NB4 (cell line): Measurements from ENCODE around the gene SLC23A3.
A peak's percentile ranks its signal among the peaks of the same experiment; 100 is the strongest.

ENCODE experiments used
- DNase-seq: peaks from one replicate; pipeline ENCODE4 v3.0.0; 2010; ENCODE audit warnings: low read depth
- H3K4me3 ChIP-seq: one replicate; pipeline ENCODE4 v1.5.1; 2011; ENCODE audit warnings: mild to moderate bottlenecking, low read depth, low read length, moderate library complexity
- CTCF ChIP-seq: IDR thresholded peaks from one replicate; pipeline ENCODE4 v1.5.1; 2012; ENCODE audit warnings: low read depth, low read length
- MAX ChIP-seq: IDR thresholded peaks from 2 replicates; pipeline ENCODE4 v1.6.1; 2011; ENCODE audit warnings: low read depth, low read length
- MYC ChIP-seq: IDR thresholded peaks from 2 replicates; pipeline ENCODE4 v1.6.1; 2011; ENCODE audit warnings: low read depth, low read length
- POLR2A ChIP-seq: IDR thresholded peaks from 2 replicates; pipeline ENCODE4 v1.6.1; 2011; ENCODE audit warnings: mild to moderate bottlenecking; ENCODE audit not compliant: insufficient read length; ENCODE audit errors: extremely low read depth

The SLC23A3 gene

GRCh38 chr2:219183151-219183772 is 13.4 kb upstream of the SLC23A3 start:
- DNase-seq, result no peak
- TF ChIP-seq MAX, result no peak
- no peak for TF ChIP-seq POLR2A
- TF ChIP-seq CTCF, result no peak
- TF ChIP-seq MYC, result no peak
- H3K4me3 ChIP-seq, result no peak overlapping the region

GRCh38 chr2:219182331-219183150 is 12.7 kb upstream of the SLC23A3 start:
- TF ChIP-seq CTCF, result no peak
- TF ChIP-seq POLR2A, result no peak
- no peak for TF ChIP-seq MYC
- no peak for TF ChIP-seq MAX
- H3K4me3 ChIP-seq, result no peak overlapping the region

GRCh38 chr2:219181531-219181930 is 11.7 kb upstream of the SLC23A3 start:
- TF ChIP-seq POLR2A, result no peak
- TF ChIP-seq CTCF, result no peak
- TF ChIP-seq MAX, result no peak
- no peak for TF ChIP-seq MYC
- DNase-seq, result no peak
- no peak overlapping the region for H3K4me3 ChIP-seq

More at GRCh38 chr2:219182331-219183150, 12.7 kb upstream of the SLC23A3 start:
- DNase-seq, result no peak

GRCh38 chr2:219180961-219181360 is 11.1 kb upstream of the SLC23A3 start:
- DNase-seq, result no peak
- no peak for TF ChIP-seq MYC
- no peak for TF ChIP-seq MAX
- no peak for TF ChIP-seq CTCF
- TF ChIP-seq POLR2A, result no peak
- no peak overlapping the region for H3K4me3 ChIP-seq

GRCh38 chr2:219179601-219180465 is 10.0 kb upstream of the SLC23A3 start:
- TF ChIP-seq POLR2A (no peak), MAX (no peak), MYC (no peak), CTCF (no peak)
- DNase-seq, result no peak
- peak overlapping the region; percentile 75 for H3K4me3 ChIP-seq
